Measurements from ENCODE around the gene ERVFRD-1.

The ERVFRD-1 gene, protein sequence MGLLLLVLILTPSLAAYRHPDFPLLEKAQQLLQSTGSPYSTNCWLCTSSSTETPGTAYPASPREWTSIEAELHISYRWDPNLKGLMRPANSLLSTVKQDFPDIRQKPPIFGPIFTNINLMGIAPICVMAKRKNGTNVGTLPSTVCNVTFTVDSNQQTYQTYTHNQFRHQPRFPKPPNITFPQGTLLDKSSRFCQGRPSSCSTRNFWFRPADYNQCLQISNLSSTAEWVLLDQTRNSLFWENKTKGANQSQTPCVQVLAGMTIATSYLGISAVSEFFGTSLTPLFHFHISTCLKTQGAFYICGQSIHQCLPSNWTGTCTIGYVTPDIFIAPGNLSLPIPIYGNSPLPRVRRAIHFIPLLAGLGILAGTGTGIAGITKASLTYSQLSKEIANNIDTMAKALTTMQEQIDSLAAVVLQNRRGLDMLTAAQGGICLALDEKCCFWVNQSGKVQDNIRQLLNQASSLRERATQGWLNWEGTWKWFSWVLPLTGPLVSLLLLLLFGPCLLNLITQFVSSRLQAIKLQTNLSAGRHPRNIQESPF

DNA sequence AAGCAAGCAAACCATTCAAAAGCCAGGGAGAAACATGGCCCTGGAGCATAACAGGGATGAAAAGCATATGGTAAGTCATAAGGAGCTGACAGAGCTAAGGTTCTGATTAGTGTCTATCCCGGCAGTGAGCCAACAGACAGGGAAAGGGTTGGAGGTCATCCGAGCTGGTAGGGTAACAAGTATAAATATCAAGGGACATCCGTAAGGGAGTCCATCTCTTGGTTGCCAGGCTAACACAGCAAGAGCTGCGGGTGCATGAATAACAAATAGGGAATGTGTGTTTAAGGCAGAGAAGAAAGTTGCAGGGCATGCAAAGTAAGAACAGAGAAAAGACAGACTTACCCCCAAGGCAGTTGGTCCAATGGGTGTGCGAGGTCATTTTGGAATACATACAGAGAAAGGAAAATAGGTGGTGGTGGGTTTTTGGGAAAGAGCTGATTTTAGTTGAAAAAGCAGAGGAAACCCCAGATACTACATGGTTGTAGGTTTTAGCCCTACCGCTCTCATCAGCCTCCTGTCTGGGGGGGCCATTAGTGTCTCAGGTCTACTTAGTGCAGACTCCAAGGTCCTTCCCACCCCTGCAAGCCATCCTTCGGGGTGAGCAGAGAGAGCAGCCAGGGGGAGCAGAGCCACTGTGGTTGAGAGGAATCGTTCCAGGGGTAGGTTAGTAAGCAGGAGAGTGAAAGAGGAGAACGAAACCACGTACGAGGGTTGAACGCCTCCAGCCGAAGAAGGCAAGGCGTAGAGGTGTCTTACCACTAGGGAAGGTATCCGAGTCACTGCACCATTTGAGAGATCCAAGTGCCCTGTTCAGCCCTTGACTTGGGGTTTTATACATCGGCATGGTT is at the start of gene ERVFRD-1:
Gene ERVFRD-1, minus strand, starts transcription at position 805 of the 848 bp plus-strand sequence. CDS start 6,415 bp downstream, outside the sequence.
- no peak for DNase-seq

DNA sequence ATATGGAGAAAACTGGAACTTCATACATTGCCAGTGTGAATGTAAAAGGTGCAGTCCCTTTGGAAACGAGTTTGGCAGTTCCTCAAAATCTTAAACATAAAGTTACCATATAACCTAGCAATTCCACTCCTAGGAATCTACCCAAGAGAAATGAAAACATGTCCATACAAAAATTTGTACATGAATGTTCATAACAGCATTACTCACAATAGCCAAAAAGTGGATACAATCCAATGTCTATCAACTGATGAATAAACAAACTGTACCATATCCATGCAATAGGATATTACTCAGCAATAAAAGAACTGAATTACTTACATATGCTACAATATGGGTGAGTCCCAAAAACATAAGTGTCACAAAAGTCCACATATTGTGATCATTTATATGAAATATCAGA is 48.7 kb upstream of the ERVFRD-1 start:
- DNase-seq = no peak

DNA sequence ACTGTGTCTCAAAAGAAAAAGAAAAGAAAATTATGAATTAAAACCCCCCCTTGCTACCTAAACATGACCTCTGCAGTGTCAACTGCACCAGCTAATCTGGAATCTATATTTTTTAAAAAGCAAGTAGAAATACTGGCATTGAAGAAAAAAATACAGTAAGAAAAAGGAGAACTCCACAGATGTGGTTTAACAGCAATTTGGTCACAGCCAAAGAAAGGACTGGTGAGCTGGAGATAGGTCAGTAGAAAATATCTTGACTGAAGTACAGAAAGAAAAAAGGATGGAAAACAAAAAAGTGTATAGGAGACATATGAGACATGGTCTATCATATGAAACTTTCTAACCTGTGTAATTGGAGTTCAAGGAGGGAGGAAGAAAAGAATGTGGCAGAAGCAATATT is 44.1 kb upstream of the ERVFRD-1 start:
- DNase-seq = no peak

DNA sequence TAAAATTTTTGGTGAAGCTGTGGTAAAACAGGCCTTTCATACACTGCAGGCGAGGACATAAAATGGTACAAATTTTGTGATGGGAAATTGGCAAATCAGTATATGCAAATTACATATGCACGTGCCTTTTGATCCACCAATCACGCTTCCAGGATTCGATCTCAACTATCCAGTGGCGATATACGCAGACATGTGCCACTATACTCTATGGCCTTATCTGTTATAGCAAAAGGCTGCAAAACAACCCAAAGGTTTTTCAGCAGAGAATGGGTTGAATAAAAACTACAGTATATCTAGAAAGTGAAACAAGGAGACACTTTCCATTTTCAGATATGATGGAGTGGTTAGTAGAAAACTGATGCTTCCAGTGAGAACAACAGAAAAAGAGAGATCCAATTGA is 41.9 kb upstream of the ERVFRD-1 start:
- no peak for DNase-seq

DNA sequence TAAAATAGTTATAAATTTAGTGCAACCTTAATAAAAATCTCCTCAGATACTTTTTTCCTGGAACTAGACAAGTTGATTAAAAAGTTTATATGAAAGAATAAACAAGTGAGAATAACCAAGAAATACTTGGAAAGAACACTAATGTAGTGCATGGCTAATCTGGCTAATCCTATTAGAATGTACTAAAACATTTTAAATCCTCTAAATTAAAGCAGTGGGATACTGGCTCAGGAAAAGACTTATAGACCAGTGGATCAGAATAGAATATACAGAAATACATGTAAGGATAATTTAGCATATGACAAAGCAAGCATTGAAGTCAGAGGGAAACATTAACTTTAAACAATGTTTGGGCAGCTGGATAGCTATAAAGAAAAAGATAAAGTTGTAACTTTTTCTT is 41.1 kb upstream of the ERVFRD-1 start:
- no peak for DNase-seq

DNA sequence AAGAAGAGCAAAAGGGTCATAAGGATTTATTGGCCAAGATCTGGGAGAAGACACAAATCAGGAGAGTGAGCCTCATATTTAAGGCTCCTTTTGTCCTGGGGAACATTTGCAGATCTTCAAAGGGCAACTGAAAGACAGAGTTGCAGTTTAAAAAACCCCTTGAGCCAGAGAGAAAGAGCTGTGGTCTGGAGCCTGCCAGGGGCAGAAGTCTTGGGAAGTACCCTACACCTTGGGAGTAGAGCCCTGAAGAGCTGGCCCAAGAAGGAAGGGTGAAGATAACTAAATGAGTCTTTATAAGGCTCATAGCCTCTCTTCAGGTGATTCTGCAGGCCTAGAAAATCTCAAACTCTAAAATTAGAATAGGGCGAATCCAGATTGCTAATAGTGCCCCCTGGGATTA is 40.0 kb upstream of the ERVFRD-1 start:
- DNase-seq = no peak

DNA sequence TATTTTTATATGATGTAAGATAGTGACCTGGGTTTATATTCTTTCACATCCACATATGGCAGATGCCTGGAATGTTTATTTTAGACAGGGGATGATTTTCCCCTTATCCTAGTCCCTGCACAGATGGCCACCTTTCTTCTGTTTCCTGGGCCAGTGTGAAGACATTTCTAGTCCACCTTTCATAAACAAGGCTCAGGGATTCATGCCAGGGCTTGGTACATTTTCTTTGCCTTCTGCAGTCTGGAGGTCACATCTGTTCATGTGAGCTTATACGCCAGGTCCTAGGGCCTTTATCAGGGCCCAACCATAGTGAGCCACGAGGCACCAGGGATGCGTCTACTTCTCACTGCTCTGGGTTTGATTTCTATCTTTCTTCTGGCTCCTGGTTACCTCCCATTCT is 38.0 kb upstream of the ERVFRD-1 start:
- DNase-seq = no peak

DNA sequence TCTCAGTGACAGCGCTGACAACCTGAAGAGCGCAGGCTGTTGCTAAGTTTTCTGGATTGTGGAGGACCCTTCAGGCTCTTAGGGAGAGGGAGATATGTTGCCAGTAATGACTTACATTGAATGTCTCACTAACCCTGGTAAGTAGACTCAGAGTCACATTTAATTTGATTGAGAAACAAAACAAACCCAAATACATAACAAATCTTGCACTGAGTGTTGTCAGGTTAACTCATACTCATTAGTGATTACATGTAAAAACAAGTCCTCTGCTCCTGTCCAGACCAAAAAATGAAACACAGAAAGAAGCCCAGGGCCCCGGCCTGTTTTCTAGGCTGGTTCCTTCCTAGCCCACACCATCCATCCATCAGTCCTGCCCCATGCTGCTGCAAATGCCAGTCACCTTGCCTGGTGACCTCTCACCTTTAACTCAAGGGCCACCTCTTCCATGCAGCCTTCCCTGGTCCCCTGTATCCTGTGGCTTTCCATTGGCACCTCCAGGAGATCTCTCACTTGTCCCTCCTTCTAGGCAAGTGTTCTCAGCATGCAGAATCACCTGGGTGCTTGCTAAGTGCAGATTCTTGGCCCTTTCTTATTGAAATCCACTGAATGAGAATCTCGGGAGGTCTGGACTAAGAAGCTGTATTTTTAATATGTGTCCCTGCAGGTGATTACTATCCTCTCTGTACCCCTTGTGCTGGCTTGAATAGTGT is 34.7 kb upstream of the ERVFRD-1 start:
- DNase-seq = no peak

DNA sequence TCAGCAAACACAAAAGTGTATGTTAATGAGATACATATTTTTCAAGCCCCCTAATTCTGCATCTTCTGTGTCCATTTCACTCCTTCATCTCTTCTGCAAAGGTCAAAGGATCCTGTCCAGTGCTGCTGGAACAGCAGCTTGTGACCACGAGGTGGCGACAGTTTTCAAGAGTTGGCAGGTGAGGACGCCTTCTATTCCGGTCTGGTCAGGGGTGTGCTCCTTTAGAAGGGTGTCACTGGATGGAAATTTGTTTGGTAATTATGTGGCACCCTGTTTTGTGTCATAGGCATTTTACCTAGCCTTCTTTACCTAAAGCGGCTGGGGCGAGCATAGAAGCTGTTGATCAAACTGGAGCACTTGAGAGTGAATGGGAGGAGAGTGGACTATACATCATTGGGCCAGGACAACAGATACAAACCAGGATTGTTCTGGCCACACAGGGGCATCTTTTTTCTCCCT is 32.9 kb upstream of the ERVFRD-1 start:
- DNase-seq = peak; percentile 77

DNA sequence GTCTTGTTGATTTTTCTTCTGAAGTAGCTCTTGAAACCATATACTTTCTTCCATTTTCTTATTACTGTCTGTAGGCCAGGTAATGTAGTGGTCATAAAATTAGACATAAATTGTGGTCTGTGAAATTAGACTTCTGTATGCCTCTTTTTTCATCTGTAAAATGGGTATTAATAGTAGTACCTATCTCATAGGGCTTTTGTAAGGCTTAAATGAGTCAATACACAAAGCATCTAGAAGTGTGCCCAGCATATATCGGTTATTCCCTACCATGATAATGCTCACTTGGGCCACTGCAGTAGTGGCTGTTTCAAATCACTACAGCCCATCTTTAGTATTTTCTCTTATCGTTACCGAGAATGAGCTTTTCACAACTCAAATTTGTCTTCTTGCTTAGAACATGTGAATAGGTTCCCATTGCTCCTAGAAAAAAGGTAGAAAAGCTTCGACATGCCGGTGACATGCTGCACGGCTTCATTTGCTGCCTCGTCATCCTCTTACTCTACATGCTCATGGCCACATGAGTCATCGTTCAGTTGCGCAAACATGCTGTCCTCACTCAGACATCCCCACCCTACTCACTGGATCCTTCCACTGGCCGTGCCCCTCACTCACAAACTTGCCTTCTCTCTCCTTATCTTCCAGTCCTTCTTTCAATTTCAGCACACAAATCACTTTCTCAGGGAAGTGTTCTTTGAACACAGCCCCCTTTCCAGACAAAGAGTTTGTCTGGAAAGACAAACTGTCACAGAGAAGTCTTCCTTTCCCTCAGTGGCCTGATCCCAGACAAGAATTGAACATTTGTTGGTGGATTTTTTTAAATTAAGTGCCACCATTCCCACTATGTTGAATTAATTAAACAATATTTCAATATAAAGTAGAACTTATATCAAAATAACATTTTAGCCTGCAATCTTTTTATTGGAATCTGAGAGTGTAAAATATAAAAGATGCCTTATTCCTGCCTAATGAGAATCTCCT is 32.2 kb upstream of the ERVFRD-1 start:
- DNase-seq = peak; percentile 13

DNA sequence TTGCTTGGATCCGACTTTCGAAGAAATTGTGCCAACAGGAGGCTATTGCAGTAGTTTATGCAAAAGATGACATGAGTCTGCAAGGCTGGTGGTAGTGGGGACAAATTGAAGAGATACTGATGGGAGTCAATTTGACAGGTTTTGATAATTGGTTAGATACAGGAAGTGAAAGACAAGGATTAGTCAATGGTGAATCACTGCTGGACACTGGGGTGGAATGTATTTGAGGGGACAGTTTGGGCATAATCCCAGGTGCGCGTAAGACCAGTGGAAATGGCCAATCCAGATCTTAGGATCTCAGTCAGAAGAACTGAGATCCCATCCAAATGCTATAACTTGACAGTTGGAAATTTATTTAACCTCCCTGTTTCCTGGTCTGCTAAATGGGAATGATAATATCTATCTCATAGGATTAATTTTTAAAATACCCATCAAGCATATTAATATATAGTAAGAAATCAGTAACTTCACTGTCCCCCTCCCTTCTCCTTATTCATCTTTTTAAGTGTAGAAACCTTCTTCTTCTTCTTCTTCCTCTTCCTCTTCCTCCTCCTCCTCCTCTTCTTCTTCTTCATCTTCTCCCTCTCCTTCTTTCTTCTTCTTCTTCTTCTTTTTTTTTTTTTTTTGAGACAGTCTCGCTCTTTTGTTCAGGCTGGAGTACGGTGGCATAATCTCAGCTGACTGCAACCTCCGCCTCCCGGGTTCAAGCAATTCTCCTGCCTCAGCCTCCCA is 30.9 kb upstream of the ERVFRD-1 start:
- DNase-seq = no peak

DNA sequence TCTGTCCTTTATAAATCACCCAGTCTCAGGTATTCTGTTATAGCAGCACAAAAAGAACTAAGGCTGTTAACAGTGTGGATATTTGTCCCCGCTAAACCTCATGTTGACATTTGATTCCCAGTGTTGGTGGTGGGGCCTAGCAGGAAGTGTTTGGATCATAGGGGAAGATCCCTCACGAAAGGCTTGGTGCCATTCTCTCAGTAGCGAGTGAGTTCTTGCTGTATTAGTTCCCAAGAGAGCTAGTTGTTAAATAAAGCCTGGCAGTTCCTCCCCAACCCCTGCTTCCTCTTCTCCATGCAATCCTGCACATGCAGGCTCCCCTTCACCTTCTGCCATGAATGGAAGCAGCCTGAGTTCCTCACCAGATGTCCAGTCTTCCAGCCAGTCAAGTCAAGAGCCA is 29.8 kb upstream of the ERVFRD-1 start:
- DNase-seq = no peak

DNA sequence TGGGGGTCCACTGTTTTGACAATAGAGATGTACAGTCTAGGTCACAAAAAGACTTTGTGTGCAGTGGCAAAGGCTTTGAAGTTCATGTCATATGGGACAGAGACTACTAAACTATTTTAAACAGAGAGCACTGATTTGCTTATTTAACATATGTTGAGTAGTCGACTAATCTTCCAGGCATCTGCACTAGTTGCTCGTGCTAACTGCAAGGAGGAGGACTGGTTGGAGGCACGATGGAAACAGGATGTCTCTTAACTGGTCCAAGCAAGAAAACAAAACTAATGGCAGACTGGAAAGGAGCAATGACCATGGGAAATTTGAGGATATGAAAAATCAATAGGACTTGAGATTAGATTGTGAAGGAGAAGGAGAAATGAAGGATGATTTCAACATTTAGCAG is 28.5 kb upstream of the ERVFRD-1 start:
- no peak for DNase-seq

DNA sequence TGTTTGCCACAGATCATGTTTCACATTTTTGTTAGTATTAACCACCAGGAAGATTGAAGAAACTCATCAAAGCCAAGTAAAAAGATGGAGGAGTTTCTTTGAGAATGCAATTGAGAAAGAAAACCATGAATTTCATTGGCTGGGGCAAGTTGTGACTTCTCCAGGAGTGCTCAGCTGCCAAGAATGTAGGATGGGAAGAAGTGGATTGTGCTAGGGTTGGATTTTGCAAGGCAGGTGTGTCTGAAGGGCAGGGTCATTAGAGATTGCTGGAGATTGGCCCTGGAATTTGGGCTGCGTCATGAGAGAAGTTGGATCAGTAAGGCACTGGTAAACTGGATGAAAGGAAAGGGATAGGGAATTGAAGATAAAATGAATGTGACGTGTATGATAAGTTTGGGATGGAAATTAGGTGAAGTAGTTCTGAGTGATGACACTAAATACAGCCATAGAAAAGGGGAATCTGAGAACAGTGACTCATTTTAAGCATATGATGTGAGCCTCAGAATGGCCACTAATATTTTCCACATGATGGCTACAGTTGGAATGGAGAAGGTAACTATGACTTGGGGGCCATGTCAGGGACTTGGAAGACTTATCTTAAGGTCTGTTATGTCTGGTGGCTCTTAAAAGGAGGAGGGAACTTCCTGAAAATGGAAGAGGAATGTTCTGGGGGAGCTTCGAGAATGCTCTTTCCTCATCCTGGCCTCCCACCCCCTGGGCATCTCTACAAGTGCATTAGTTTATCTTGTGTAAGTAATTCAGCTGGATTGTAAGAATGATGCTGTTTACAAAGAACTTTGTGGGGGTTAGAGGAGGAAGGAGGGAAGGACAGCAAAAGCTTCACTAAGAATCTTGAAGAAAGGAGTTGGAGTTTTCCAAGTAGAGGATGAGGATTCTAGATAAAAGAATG is 27.8 kb upstream of the ERVFRD-1 start:
- DNase-seq = no peak

DNA sequence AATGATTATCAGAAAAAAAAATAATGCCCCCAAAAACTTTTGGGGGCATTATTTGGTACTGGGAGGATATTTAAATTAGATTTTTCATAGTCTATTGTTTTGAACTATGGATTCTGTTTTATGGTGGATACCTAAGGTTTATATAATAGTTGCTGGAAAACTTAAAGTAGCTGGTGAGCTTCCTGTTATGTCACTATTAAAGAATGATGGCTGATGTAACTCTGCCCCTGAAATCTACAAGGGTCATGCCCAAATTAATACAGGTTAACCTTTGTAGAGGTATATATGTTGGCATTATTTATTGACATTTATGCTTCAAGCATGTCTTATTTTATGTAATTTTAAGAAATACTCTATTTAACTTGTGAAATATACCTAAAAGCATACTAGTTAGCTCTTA is 25.3 kb upstream of the ERVFRD-1 start:
- no peak for DNase-seq

DNA sequence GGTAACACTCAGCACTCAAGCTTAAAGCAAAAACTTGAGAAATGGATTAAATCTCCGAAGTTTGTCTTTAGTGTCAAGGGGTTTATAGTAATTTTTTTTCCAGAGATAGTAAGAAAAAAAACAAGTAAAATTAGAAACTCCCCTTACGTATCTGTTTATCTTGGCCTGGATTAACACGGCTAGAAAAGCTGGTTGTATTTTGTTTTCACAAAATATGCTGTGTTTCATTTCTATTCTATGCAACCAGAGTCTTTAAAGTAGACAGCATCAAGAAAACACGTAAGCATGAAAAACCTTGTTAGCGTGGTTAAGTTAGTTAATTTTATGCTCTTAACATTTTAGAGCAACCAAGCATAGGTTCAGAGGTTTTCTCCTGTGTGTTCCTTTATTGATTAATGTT is 21.8 kb upstream of the ERVFRD-1 start:
- DNase-seq = no peak

DNA sequence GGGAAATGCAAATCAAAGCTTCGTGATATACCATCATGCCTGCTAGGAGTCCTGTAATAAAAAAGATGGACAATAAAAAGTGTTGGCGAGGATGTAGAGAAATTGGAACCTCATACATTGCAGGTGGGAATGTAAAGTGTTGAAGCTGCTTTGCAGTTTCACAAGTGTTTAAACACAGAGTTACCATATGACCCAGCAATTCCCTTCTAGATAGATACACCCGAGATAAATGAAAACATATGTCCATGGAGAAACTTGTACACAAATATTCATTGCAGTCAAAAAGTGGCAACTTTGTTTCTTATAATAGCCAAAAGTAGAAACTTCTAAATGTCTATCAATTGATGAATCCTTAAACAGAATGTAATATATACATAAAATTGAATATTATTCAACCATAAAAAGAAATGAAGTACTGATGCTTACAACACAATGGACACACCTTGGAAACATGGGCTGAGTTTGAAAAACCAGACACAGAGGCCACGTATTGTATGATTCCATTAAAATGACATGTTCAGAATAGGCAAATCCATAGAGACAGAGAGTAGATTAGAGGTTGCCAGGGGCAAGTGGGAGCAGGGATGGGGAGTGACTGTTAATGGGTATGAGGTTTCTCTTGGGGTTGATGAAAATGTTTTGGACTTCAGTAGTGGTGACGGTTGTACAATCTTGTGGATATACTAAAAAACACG is 20.8 kb upstream of the ERVFRD-1 start:
- DNase-seq = no peak

DNA sequence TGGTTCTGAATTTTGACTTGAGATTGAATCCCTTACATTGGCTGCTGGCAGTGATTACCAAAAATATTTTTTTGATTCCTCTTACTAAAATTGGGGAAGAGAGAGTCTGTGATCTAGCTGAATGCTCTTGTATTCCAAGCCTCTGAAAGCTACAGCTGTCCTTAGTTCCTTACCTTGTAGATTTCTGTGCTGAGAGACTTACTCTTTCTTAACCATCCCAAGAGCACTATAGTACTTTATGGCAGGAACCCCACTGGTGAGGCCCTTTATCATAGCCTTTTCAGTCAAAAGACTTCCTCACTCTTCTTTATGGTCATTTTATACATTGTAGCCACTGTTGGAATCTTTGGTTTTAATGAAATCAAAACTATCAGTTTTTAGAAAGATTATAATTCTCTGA is 19.1 kb upstream of the ERVFRD-1 start:
- no peak for DNase-seq

DNA sequence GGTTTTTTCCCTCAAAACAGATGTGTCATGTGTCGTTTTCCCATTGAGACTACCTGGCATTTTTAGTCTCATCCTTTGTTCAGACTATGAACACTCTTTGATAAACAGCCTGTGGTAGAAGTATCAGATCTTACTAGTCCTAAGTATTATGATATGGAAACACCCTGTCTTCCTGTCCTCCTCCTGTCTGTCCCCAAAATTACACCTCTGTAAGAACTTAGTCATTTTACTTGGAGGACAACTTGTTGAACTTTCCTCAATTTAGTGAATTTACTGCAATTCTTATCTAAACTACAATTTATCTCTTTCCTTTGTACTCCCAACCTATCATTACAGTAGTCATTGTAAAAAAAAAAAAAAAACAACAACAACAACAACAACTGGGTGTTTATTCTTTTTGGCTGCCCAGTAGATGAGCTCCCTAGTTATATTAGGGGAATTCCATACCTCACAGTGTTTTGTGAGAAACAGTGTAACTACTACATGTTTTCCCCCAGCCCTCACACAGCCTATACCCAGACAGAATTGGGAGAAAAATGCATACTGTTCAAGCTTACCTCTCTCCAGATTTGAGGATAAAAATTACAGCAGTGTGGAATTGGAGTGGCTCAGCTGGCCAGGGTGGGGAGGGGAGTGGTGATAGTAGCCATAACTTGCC is 18.5 kb upstream of the ERVFRD-1 start:
- DNase-seq = no peak

All from CD4-positive, alpha-beta T cell treated with Interleukin-12 subunit alpha and Interleukin-12 subunit beta, for 1 hour (primary cell).